Subcutaneous abdominal adipose tissue (tissue), 5 donors: ENCODE measurements around the gene NPHP3.
"Not testable (repeated sequence)": the region's sequence is repeated elsewhere in the genome, so short reads cannot be mapped to it uniquely, and the experiment has no call there.

Source experiments
- H3K27ac ChIP-seq: one replicate; pipeline ENCODE4 v1.7.0; 2013; ENCODE audit warnings: low read depth, mild to moderate bottlenecking, inconsistent platforms, low read length, moderate library complexity
- H3K27me3 ChIP-seq, 5 donors: one replicate each; pipeline ENCODE4 v1.7.0; 2013; ENCODE audit warnings: low read length in 5 of 5, inconsistent platforms in 1 of 5; ENCODE audit not compliant: control insufficient read depth in 5 of 5, insufficient read depth in 4 of 5
- H3K36me3 ChIP-seq, 5 donors: one replicate each; pipeline ENCODE4 v1.7.0; 2013; ENCODE audit warnings: low read length in 5 of 5; ENCODE audit not compliant: control insufficient read depth in 5 of 5, insufficient read depth in 5 of 5
- H3K4me1 ChIP-seq, 5 donors: one replicate each; pipeline ENCODE4 v1.7.0; 2013; ENCODE audit warnings: low read length in 5 of 5, mild to moderate bottlenecking in 3 of 5, moderate library complexity in 1 of 5; ENCODE audit not compliant: control insufficient read depth in 5 of 5, insufficient read depth in 5 of 5
- H3K4me3 ChIP-seq, 5 donors: one replicate each; pipeline ENCODE4 v1.7.0; 2013; ENCODE audit warnings: low read length in 5 of 5, low read depth in 1 of 5
- H3K9ac ChIP-seq, 5 donors: one replicate each; pipeline ENCODE4 v1.7.0; 2013; ENCODE audit warnings: low read length in 5 of 5, mild to moderate bottlenecking in 4 of 5, moderate library complexity in 3 of 5
- H3K9me3 ChIP-seq, 5 donors: one replicate each; pipeline ENCODE4 v1.7.0; 2013; ENCODE audit warnings: low read length in 5 of 5; ENCODE audit not compliant: control insufficient read depth in 5 of 5
- donor health status: healthy.
- donor health status: healthy.
- donor health status: healthy.
- donor health status: healthy.
- donor health status: healthy.

Gene NPHP3

GRCh38 chr3:132650153-132650552, 72.1 kb downstream of the NPHP3 start:
- Histone ChIP-seq H3K9ac (no peak overlapping the region), H3K27ac (no peak overlapping the region), H3K4me1 (peaks cover 0 to 20% (median 16%) of the 10 kb centered on the region in 5 donors)

DNA sequence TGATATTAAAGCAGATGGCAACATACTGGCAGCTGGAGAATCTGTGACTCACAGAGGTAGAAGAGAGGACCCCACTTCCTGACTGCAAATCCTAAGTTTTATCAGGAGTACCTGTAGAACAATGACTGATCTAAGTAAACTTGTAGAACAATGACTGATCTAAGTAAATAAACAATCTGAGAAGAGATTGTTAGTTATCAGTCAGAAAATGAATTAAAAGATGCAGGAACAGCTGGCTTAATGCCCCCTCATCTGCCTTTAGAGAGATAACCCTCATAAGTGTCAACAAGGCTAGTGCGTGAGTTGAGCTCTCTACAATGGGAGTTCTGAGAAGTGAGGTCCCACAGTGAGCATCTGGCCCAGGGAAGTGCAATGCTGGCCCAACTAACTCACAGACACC, 77.2 kb downstream of the NPHP3 start:
- no peak overlapping the region for H3K27ac ChIP-seq
- no peak overlapping the region for H3K9ac ChIP-seq
- H3K36me3 ChIP-seq = peaks cover 4 to 13% (median 7%) of the 10 kb centered on the region in 5 donors
- no peaks in the 10 kb centered on the region for H3K9me3 ChIP-seq
- H3K27me3 ChIP-seq = no peaks in the 10 kb centered on the region
- H3K4me1 ChIP-seq = peaks cover 0 to 4% (median 2%) of the 10 kb centered on the region in 5 donors
- H3K4me3 ChIP-seq = no peak overlapping the region

More at GRCh38 chr3:132650153-132650552, 72.1 kb downstream of the NPHP3 start:
- Histone ChIP-seq H3K36me3 (no peaks in the 10 kb centered on the region), H3K9me3 (no peaks in the 10 kb centered on the region), H3K4me3 (no peak overlapping the region), H3K27me3 (no peaks in the 10 kb centered on the region)

- peaks cover 0 to 2% (median 0%) of the 10 kb centered on the region in 5 donors for H3K4me1 ChIP-seq
- no peak overlapping the region for H3K9ac ChIP-seq
- no peak overlapping the region for H3K4me3 ChIP-seq
- H3K27ac ChIP-seq = no peak overlapping the region
- peaks cover 11 to 25% (median 21%) of the 10 kb centered on the region in 5 donors for H3K36me3 ChIP-seq
- no peaks in the 10 kb centered on the region for H3K27me3 ChIP-seq
- H3K9me3 ChIP-seq = no peaks in the 10 kb centered on the region
Observed at GRCh38 chr3:132643366-132643765, 78.8 kb downstream of the NPHP3 start.

DNA sequence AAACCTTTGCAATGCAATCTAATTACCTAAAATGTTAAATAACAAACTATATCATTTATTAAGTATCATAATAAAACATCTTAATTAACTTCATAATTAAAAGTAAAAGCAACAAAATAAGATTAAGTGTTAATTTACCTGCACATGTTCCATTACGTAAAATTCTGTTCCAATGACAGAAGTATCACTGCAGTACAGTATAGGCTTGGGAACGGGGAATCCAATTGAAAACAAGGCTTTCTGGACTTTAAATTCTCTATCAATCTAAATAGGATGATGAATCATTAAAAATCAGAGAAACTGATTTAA, 79.7 kb downstream of the NPHP3 start:
- Histone ChIP-seq H3K4me1 (peaks cover 0 to 2% (median 0%) of the 10 kb centered on the region in 5 donors), H3K27ac (no peak overlapping the region), H3K9me3 (no peaks in the 10 kb centered on the region), H3K4me3 (no peak overlapping the region), H3K27me3 (no peaks in the 10 kb centered on the region), H3K9ac (no peak overlapping the region), H3K36me3 (peaks cover 14 to 30% (median 27%) of the 10 kb centered on the region in 5 donors)

DNA sequence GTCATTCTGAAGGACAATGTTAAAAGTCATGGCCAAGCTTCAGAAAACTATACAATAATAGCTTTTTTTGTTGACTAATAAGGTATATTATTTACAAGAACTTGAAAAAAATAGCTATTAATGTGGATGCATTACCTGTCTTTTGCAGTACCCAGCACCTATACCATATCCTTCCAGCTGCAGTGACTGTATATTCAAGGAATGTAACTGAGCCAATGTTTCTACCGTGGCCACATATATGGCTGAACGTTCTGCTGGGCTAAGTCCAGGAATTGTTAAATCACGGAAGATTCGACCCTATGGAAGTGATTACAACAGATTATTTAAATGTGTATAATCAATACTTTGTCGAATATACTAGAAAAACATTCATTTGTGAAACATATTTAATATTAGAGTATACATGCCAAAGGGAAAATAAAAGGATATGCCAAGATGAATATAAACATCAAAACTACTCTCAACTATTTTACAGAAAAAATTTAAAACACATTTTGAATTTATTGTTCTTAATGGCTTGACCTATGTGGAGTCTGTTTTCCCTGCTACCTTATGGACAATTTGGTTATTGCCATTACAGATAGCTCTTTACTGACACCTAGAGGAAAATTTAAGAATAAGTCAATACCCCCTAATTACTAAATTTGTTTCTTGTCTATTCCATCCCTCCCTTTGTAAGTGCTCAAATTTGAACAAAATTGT, 80.2 kb downstream of the NPHP3 start:
- H3K27me3 ChIP-seq = no peaks in the 10 kb centered on the region
- H3K4me3 ChIP-seq = no peak overlapping the region
- H3K27ac ChIP-seq = no peak overlapping the region
- peaks cover 0 to 2% (median 0%) of the 10 kb centered on the region in 5 donors for H3K4me1 ChIP-seq
- H3K36me3 ChIP-seq = peaks cover 14 to 33% (median 27%) of the 10 kb centered on the region in 5 donors
- no peak overlapping the region for H3K9ac ChIP-seq
- H3K9me3 ChIP-seq = no peaks in the 10 kb centered on the region

DNA sequence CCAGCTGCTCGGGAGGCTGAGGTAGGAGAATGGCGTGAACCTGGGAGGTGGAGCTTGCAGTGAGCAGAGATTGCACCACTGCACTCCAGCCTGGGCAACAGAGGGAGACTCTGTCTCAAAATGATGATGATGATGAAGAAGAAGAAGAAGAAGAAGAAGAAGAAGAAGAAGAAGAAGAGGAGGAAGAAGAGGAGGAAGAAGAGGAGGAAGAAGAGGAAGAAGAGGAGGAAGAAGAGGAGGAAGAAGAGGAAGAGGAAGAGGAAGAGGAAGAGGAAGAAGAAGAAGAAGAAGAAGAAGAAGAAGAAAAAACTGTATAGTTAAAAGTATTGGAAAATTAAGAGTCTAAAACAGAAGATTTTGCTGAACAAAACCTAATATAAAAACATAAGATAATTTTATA, 80.8 kb downstream of the NPHP3 start:
- not testable (repeated sequence) for H3K9ac ChIP-seq, H3K4me3 ChIP-seq, H3K27ac ChIP-seq, H3K9me3 ChIP-seq, H3K27me3 ChIP-seq, H3K4me1 ChIP-seq
- H3K36me3 ChIP-seq = peaks cover 18 to 35% (median 27%) of the 10 kb centered on the region in 5 donors

DNA sequence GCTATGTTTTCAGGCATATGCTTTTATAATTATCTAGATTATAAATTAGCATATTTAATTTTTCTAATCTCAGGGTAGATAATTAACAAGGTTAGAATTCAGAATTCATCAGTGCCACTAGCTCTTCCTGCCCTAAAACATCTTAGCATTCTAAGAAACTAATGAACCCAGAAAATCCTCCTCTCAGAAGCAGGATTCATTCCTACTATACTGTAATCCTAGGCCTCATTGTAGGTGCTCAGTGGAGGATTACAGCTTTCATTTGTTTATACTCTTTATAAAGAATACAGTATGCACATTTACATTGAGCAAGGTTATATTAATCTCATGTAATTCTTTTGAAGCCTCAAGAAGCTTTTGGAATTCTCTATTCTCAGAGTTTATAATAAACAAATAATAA, 83.5 kb downstream of the NPHP3 start:
- H3K9me3 ChIP-seq = no peaks in the 10 kb centered on the region
- H3K27me3 ChIP-seq = no peaks in the 10 kb centered on the region
- peaks cover 0 to 2% (median 0%) of the 10 kb centered on the region in 5 donors for H3K4me1 ChIP-seq
- no peak overlapping the region for H3K9ac ChIP-seq
- H3K4me3 ChIP-seq = no peak overlapping the region
- peaks cover 20 to 43% (median 28%) of the 10 kb centered on the region in 5 donors for H3K36me3 ChIP-seq
- H3K27ac ChIP-seq = no peak overlapping the region

- Histone ChIP-seq H3K9ac (no peak overlapping the region), H3K27me3 (no peaks in the 10 kb centered on the region), H3K4me3 (no peak overlapping the region), H3K4me1 (peaks cover 0 to 2% (median 0%) of the 10 kb centered on the region in 5 donors), H3K36me3 (peaks cover 16 to 43% (median 23%) of the 10 kb centered on the region in 5 donors), H3K27ac (no peak overlapping the region), H3K9me3 (no peaks in the 10 kb centered on the region)
Observed at GRCh38 chr3:132637590-132637989, 84.6 kb downstream of the NPHP3 start.

DNA sequence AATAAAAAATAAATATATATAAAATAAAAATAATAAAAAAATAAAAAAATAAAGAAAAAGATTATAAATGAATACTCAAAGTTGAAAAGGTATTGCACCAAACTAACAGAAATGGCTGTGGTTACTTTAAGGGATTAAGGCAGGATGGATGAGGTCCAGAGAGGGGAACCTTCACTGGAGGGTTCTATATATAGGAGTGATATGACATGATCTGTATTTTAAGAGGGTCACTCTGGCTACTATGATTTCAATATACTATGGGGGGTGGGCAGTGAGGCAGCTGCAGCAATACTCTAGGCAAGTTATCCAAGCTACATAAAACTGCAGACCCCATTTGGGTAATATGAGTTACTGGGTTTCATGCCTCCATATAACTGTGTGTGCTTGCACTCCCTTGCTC, 87.2 kb downstream of the NPHP3 start:
- Histone ChIP-seq H3K27ac (no peak overlapping the region), H3K9me3 (no peaks in the 10 kb centered on the region), H3K4me3 (no peak overlapping the region), H3K36me3 (peaks cover 16 to 40% (median 21%) of the 10 kb centered on the region in 5 donors), H3K9ac (no peak overlapping the region), H3K4me1 (no peaks in the 10 kb centered on the region), H3K27me3 (no peaks in the 10 kb centered on the region)
